Gastrocnemius medialis (tissue), 4 donors: ENCODE results near the gene DNAH5. TPM values are rescaled to one million over a fixed set of nuclear protein-coding genes. Genes with fewer than 3 reads are reported as not detected.

Experiments used
- ATAC-seq, 2 donors: fragments of 150-250 bp; one replicate each; pipeline ENCODE4 v1.9.1; 2016
- DNase-seq, 2 donors: peaks; one replicate each; pipeline ENCODE4 v3.0.0-alpha.2; 2019
- H3K27ac ChIP-seq, 4 donors: fragments of 200-600 bp; sonication (generic); 1 replicate in 1 of 4; 2 replicates in 3 of 4; pipeline ENCODE4 v1.5.1; 2016 to 2018; ENCODE audit warnings: mild to moderate bottlenecking in 2 of 4, moderate library complexity in 1 of 4
- H3K27me3 ChIP-seq, 3 donors: fragments of 200-600 bp; sonication (generic) in 2 of 3; 1 replicate in 1 of 3; 2 replicates in 2 of 3; pipeline versions ENCODE4 v1.5.1 to v1.6.0; 2016 to 2019; ENCODE audit warnings: mild to moderate bottlenecking in 1 of 3, moderate library complexity in 1 of 3
- H3K36me3 ChIP-seq, 2 donors: fragments of 200-600 bp; sonication (generic) in 1 of 2; one replicate each; pipeline ENCODE4 v1.5.1; 2017 to 2018
- H3K4me1 ChIP-seq, 2 donors: fragments of 200-600 bp; sonication (generic) in 1 of 2; one replicate each; pipeline ENCODE4 v1.5.1; 2016 to 2017; ENCODE audit warnings: mild to moderate bottlenecking in 2 of 2
- H3K4me3 ChIP-seq, 4 donors: fragments of 200-600 bp; sonication (generic) in 3 of 4; 1 replicate in 1 of 4; 2 replicates in 3 of 4; pipeline ENCODE4 v1.5.1; 2016 to 2019; ENCODE audit warnings: mild to moderate bottlenecking in 2 of 4
- H3K9me3 ChIP-seq, 3 donors: fragments of 200-600 bp; sonication (generic) in 2 of 3; 1 replicate in 1 of 3; 2 replicates in 2 of 3; pipeline ENCODE4 v1.5.1; 2016 to 2019
- POLR2A ChIP-seq, 2 donors: fragments of 450-650 bp; IDR thresholded peaks; one replicate each; pipeline ENCODE4 v1.6.1; 2017; ENCODE audit warnings: antibody characterized with exemption in 2 of 2, mild to moderate bottlenecking in 2 of 2, moderate library complexity in 2 of 2
- in situ Hi-C, 4 donors: fragments of 200-750 bp; cut with MboI; loops; one replicate each; pipeline versions ENCODE4 v1.15.0 to v1.8.0; 2017; ENCODE audit warnings: low sequenced_read_pairs in 4 of 4
- intact Hi-C: fragments of 100-400 bp; cut with DNase I; formaldehyde crosslinking; loops from one replicate; pipeline ENCODE4 v1.15.1; 2023; ENCODE audit warnings: low total_unique reads
- total RNA-seq, 4 donors: library from RNA; depleted of rRNA; stranded (reverse); fragments of >200 nt; gene quantifications; one replicate each; pipeline versions ENCODE4 v1.1.0 to v1.2.3, GENCODE V29; 2016
- TF ChIP-seq, protein P1 (sequence below), 5 experiments: fragments of 450-650 bp in 3 of 5; fragments of 200-600 bp in 2 of 5; sonication (generic) in 2 of 5; IDR thresholded peaks in 4 of 5; conservative IDR thresholded peaks in 1 of 5; 1 replicate in 4 of 5; 2 replicates in 1 of 5; pipeline ENCODE4 v1.5.1; 2016 to 2019; ENCODE audit warnings: antibody characterized with exemption in 5 of 5, mild to moderate bottlenecking in 3 of 5, moderate library complexity in 3 of 5

The DNAH5 gene
- total RNA-seq, 4 donors from 2014 or later: 0.02 to 1.0 (median 0.03) TPM; not detected in 1

DNA sequence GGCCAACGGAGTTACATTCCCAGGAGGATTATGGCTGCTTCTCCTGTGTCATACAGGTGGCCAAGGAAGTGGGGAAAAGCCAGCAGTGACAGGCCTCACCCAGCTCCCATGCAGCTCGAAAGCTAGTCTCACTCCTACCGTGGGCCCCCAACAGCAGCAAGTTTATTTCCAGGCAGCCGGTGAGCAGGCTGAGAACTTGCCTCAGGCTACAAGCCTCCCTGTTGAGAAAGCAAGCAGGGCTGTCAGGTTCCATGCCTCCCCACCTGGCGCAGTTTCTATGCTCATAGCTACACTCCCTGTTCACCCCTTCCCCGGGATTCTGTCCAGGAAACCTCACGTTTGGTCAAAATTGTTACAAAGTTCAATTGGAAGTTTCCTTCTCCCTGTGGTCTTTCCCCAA lies 27.5 kb upstream of the DNAH5 start:
- ATAC-seq (no peak), DNase-seq (no peak)
- Histone ChIP-seq H3K27me3 (peaks cover 0 to 7% (median 0%) of the 10 kb centered on the region in 3 donors), H3K4me3 (no peak overlapping the region), H3K4me1 (no peaks in the 10 kb centered on the region), H3K36me3 (no peaks in the 10 kb centered on the region), H3K27ac (no peak overlapping the region), H3K9me3 (no peaks in the 10 kb centered on the region)
- intact Hi-C loops (no loop called here), in situ Hi-C loops (no loop called here)
- TF ChIP-seq POLR2A (IDR thresholded peaks at IDR 0.05): no peak
- TF ChIP-seq, protein P1, sequence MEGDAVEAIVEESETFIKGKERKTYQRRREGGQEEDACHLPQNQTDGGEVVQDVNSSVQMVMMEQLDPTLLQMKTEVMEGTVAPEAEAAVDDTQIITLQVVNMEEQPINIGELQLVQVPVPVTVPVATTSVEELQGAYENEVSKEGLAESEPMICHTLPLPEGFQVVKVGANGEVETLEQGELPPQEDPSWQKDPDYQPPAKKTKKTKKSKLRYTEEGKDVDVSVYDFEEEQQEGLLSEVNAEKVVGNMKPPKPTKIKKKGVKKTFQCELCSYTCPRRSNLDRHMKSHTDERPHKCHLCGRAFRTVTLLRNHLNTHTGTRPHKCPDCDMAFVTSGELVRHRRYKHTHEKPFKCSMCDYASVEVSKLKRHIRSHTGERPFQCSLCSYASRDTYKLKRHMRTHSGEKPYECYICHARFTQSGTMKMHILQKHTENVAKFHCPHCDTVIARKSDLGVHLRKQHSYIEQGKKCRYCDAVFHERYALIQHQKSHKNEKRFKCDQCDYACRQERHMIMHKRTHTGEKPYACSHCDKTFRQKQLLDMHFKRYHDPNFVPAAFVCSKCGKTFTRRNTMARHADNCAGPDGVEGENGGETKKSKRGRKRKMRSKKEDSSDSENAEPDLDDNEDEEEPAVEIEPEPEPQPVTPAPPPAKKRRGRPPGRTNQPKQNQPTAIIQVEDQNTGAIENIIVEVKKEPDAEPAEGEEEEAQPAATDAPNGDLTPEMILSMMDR (IDR thresholded peaks at IDR 0.05 in 4 of 5, conservative IDR thresholded peaks at IDR 0.05 in 1 of 5): no peak

DNA sequence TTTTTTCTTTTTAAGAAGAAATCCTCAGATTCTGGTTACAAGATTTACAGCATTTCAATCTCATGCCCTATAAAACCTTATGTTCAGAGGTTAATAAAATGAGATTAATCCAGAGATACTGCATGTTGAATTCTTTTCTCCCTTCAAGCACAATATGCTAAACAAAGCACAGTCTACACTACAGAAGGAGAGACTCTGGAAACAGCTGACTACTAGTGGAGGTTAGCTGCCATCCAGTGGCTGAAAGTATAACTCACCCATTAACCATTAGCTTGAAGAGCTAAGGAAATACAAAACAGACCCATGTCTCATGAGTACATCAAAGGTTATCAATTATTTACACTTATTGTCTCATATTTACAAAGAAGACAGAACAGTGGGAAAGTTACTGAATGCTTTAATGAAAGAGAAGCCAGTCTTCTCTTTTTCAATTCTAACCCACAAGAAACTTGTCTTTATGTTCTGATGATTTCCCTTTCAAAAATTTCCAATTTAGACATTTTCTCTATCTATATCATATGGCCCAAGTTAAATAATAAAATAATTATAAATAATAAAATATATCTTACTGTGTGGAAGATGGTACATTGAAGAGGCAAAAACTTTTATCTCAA lies 12.7 kb upstream of the DNAH5 start:
- Histone ChIP-seq H3K36me3 (no peaks in the 10 kb centered on the region), H3K27me3 (no peaks in the 10 kb centered on the region), H3K4me1 (no peaks in the 10 kb centered on the region), H3K9me3 (no peaks in the 10 kb centered on the region), H3K27ac (no peak overlapping the region), H3K4me3 (no peak overlapping the region)
- in situ Hi-C loops: no loop called here
- ATAC-seq (no peak), DNase-seq (no peak)
- intact Hi-C loops: no loop called here
- TF ChIP-seq POLR2A (IDR thresholded peaks at IDR 0.05): no peak
- TF ChIP-seq, protein P1 (IDR thresholded peaks at IDR 0.05 in 4 of 5, conservative IDR thresholded peaks at IDR 0.05 in 1 of 5): peak in 1 of 5 experiments; percentile 36

DNA sequence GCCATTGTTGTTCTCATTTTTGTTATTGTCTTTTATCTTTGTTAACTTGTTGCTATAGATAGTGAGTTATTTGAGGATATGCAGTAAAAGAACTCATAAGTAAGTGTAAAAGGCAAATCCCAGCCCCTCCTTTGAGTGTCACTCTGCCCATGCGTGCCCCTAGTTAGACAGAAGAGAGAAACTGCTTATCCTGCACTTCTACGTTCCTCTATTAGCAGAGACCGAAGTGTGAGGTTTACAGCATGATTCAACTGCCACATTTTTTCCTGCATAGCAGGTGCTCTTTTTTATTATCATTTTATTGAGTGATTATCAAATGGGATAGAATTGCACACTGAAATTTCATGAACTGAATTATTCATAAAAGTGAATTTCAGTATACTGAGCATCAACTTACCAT lies 12.0 kb upstream of the DNAH5 start:
- H3K4me3 ChIP-seq: no peak overlapping the region
- ATAC-seq (no peak), DNase-seq (no peak)
- TF ChIP-seq, protein P1 (IDR thresholded peaks at IDR 0.05 in 4 of 5, conservative IDR thresholded peaks at IDR 0.05 in 1 of 5): no peak
- TF ChIP-seq POLR2A (IDR thresholded peaks at IDR 0.05): no peak
- no peaks in the 10 kb centered on the region for H3K9me3 ChIP-seq
- in situ Hi-C loops: no loop called here
- no peaks in the 10 kb centered on the region for H3K4me1 ChIP-seq
- no peak overlapping the region for H3K27ac ChIP-seq
- no peaks in the 10 kb centered on the region for H3K27me3 ChIP-seq
- H3K36me3 ChIP-seq: no peaks in the 10 kb centered on the region
- intact Hi-C loops: no loop called here

DNA sequence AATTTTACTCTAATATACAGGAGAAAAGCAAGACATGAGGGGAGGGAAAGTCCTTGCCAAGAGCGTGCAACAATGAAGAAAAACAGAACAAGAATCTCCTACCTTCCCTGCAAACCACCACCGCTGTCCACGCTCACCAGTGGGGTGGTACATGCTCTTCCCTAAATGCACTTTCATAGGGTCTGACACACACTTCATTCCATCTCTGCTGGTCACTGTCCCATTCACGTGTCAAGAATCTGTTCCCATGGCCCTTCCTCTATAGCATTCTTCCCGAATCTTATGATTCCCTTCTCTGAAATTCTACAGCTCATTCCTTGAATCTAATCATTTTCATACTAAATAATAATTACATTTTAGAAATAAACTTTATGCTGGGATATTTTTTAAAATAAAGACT lies 11.4 kb upstream of the DNAH5 start:
- Histone ChIP-seq H3K27me3 (no peaks in the 10 kb centered on the region), H3K36me3 (no peaks in the 10 kb centered on the region), H3K9me3 (no peaks in the 10 kb centered on the region), H3K27ac (no peak overlapping the region), H3K4me3 (no peak overlapping the region), H3K4me1 (no peaks in the 10 kb centered on the region)
- no peak for ATAC-seq
- DNase-seq: no peak
- in situ Hi-C loops: no loop called here
- intact Hi-C loops: no loop called here
- no peak for TF ChIP-seq POLR2A (IDR thresholded peaks at IDR 0.05)
- TF ChIP-seq, protein P1 (IDR thresholded peaks at IDR 0.05 in 4 of 5, conservative IDR thresholded peaks at IDR 0.05 in 1 of 5): no peak

DNA sequence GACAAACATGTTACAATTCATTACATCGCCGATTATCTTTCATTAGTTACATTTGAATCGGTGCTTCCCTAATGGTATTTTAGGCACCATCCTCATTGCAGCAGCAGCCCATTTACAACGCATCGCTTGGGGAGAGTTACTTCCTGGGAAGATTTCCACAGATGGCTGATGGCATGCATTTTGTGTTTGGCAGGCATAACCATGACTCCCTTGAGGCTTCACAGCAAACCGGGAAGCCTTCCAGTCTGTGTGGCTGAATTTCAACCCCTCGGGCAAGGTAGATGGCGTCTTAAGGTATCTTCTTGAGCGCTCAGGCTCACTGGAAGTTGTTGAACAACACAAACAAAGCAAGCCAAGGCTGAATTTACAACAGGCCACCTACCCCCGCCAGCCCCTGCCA lies 1.6 kb upstream of the DNAH5 start:
- no peak overlapping the region for H3K27ac ChIP-seq
- intact Hi-C loops (no loop called here), in situ Hi-C loops (no loop called here)
- H3K36me3 ChIP-seq: no peaks in the 10 kb centered on the region
- H3K9me3 ChIP-seq: no peaks in the 10 kb centered on the region
- no peaks in the 10 kb centered on the region for H3K27me3 ChIP-seq
- no peak overlapping the region for H3K4me3 ChIP-seq
- ATAC-seq (no peak), DNase-seq (no peak)
- no peak for TF ChIP-seq POLR2A (IDR thresholded peaks at IDR 0.05)
- TF ChIP-seq, protein P1 (IDR thresholded peaks at IDR 0.05 in 4 of 5, conservative IDR thresholded peaks at IDR 0.05 in 1 of 5): no peak
- no peaks in the 10 kb centered on the region for H3K4me1 ChIP-seq
